AG04450 (cell line): ENCODE data around the gene IKBKE. TPM values are rescaled to one million over a fixed set of nuclear protein-coding genes. Genes with fewer than 3 reads are reported as not detected.
A peak's percentile ranks its signal among the peaks of the same experiment; 100 is the strongest.

Experiments
- CTCF ChIA-PET: fragments of 300-600, 350-600 bp; formaldehyde crosslinking; extraction: SDS; loops from one replicate; lab custom pipeline; 2022; ENCODE audit warnings: antibody characterized with exemption, inconsistent platforms; lab: Charles Lee
- POLR2A ChIA-PET: fragments of 350-600 bp; formaldehyde crosslinking; extraction: SDS; loops from one replicate; lab custom pipeline; 2021; ENCODE audit warnings: antibody characterized with exemption, inconsistent platforms; lab: Yijun Ruan, JAX
- DNase-seq: peaks from one replicate; pipeline ENCODE4 v3.0.0-alpha.2; 2011; ENCODE audit warnings: low read depth, low spot score
- H3K27ac ChIP-seq: one replicate; pipeline ENCODE4 v1.5.1; 2012; ENCODE audit warnings: low read depth, low read length, control low read depth
- H3K27me3 ChIP-seq: one replicate; pipeline ENCODE4 v1.6.0; 2012; ENCODE audit warnings: low read length; ENCODE audit not compliant: control insufficient read depth, insufficient read depth
- H3K4me3 ChIP-seq: 2 replicates; pipeline ENCODE4 v1.5.1; 2011; ENCODE audit warnings: mild to moderate bottlenecking, low read depth, low read length, control low read depth
- H3K9me3 ChIP-seq: 2 replicates; pipeline ENCODE4 v1.5.1; 2012; ENCODE audit warnings: low read length; ENCODE audit not compliant: control insufficient read depth, insufficient read depth
- polyA plus RNA-seq: library from polyadenylated mRNA; depleted of rRNA; stranded (reverse); fragments of >200 nt; gene quantifications from 2 replicates; pipeline ENCODE4 v1.2.3, GENCODE V29; 2011
- TF ChIP-seq, protein P1 (sequence below): IDR thresholded peaks from 2 replicates; pipeline ENCODE4 v1.5.1; 2011; ENCODE audit warnings: low read depth, low read length, control low read depth, inconsistent platforms

Gene IKBKE
- polyA plus RNA-seq, 1 experiment, result 20.8 TPM

DNA sequence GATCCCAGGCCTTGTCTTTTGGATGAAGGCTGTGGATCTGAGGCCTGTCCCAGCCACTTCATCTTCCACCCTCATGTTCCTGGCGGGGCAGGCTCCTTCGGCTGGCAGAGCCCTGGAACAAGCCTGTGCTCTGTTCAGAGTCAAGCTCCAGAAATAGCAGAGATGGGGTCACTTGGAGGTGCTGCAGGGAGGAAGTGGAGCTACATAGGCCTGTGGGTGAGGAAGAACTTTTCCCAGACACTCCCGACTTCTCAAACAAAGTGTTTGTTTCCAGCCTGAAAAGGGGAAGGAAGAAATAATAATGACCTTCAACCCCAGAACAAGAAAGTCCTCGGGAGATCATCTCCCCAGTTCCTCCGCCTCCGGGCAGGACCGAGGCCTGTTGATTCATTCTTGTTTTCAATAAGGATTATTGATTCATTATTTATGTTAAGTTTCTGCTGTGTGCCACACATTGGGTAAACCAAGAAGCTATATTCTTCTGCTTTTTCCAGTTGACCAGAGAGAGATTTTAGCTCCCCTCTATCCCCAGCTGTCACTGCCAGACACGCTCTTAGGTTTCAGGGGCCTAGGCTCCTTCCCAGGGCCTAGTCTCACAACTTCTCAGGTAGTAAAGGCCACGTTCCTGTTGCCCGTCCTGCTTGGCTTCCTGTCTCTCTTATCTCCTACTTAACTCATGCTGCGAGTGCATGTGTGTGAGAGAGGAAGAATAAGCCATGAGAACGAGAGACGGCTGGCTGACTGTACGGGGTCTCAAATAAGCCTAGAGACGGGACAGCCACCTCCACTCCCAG lies 16.9 kb downstream of the IKBKE start:
- CTCF ChIA-PET, result interaction anchor here (0.6 to 0.9 kb wide), 3 partner anchors 14 to 261 kb away, joined by 3 read pairs; no protein-coding TSS in a partner anchor

DNA sequence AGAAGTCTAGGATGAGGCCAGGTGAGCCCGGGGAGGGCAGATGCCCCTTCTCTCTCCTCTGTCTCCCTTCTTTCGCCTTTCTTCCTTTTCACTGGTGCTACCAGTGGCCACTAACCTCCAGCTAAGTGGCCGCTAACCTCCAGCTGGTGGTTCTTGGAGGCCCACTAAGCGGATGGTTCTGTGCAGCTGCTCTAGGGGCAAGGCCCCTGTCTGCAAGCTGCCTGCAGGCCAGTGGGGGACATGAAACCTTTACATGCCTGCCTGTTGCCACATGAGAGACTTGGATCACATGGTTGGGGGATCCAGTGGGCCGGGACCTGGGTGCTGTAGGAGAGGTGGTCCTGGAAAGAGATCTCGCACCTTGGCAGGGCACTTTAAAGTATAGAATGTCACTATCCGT lies 17.7 kb downstream of the IKBKE start:
- TF ChIP-seq, protein P1, sequence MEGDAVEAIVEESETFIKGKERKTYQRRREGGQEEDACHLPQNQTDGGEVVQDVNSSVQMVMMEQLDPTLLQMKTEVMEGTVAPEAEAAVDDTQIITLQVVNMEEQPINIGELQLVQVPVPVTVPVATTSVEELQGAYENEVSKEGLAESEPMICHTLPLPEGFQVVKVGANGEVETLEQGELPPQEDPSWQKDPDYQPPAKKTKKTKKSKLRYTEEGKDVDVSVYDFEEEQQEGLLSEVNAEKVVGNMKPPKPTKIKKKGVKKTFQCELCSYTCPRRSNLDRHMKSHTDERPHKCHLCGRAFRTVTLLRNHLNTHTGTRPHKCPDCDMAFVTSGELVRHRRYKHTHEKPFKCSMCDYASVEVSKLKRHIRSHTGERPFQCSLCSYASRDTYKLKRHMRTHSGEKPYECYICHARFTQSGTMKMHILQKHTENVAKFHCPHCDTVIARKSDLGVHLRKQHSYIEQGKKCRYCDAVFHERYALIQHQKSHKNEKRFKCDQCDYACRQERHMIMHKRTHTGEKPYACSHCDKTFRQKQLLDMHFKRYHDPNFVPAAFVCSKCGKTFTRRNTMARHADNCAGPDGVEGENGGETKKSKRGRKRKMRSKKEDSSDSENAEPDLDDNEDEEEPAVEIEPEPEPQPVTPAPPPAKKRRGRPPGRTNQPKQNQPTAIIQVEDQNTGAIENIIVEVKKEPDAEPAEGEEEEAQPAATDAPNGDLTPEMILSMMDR, result no peak
- no peak for DNase-seq
- Histone ChIP-seq H3K27ac (no peak overlapping the region), H3K9me3 (no peaks in the 10 kb centered on the region; the same call in 1 of the 2 replicates), H3K27me3 (no peaks in the 10 kb centered on the region), H3K4me3 (no peak overlapping the region)
- ChIA-PET POLR2A (no interaction called here), CTCF (interaction anchor here (0.9 to 4.3 kb wide), 2 partner anchors 95 to 177 kb away, joined by 3 to 53 read pairs; no protein-coding TSS in a partner anchor)

More for the DNA sequence above, 16.9 kb downstream of the IKBKE start:
- Histone ChIP-seq H3K27me3 (no peaks in the 10 kb centered on the region), H3K4me3 (no peak overlapping the region), H3K27ac (no peak overlapping the region), H3K9me3 (no peaks in the 10 kb centered on the region; the same call in 1 of the 2 replicates)
- TF ChIP-seq, protein P1, result no peak
- POLR2A ChIA-PET, result no interaction called here
- no peak for DNase-seq

DNA sequence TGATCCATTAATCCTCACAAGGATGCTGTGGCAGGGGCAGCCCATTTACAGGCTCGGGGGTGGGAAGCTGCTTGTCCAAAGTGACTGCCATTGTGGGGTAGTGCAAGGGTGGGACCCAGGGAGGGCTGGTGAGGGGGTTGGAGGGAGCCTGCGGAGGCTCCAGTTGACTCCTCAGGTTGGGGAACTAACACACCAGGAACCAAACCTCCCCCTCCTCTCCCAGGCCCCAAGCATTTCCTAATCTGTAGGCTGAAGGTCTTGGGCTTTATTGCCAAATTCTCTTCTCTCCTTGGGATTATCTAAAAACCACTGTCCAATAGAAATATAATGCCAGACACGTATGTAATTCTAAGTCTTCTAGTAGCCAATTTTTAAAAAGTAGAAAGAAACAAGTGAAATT lies 18.2 kb downstream of the IKBKE start:
- TF ChIP-seq, protein P1, result no peak
- CTCF ChIA-PET, result interaction anchor here (4.3 to 4.7 kb wide), 2 partner anchors 96 to 176 kb away, joined by 53 to 86 read pairs; no protein-coding TSS in a partner anchor
- Histone ChIP-seq H3K4me3 (no peak overlapping the region), H3K27me3 (no peaks in the 10 kb centered on the region), H3K9me3 (no peaks in the 10 kb centered on the region), H3K27ac (no peak overlapping the region)
- no peak for DNase-seq
- POLR2A ChIA-PET, result no interaction called here

DNA sequence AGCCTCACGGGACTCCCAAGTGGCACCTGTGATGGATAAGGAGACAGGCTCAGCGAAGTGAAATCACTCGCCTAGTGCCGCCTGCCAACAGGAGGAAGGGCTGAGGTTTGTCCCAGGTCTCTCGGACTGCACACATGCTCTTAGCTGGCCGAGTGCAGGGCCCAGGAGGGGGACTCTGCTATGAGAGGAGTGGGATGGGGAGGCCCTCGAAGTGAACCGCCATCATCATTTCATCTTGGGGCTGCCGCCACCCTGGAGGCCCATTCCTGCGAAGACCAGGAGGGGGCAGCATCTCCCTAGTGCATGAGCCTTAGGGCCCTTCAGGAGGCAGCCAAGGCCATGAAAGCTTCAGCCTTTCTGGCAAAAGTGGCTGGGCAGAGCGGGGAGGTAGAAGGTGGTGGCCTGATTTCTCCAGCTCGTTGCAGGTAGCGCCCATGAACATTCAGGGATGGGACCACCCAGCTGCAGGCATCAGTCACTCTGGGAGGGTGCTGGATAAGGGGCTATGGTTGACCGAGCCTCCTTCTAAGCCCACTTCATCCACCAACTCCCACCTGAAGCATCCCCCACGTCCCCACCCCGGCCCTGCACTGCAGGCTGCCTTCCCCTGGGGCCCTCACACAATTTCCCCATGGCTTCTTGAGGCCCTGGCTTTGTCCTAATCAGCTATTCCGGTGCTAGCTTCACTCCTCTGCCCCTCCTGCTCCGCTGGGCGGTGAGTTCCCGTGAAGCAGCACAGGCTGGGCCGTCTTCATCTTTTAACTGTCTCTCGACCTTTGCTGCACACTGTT lies 19.9 kb downstream of the IKBKE start:
- H3K27me3 ChIP-seq, result no peaks in the 10 kb centered on the region
- CTCF ChIA-PET, result interaction anchor here (0.7 to 4.7 kb wide), 44 partner anchors 8 to 1009 kb away, joined by 3 to 86 read pairs (median 4); partner anchors contain the start of genes DYRK3, EIF2D, IKBKE and RASSF5
- H3K4me3 ChIP-seq, result no peak overlapping the region
- H3K27ac ChIP-seq, result no peak overlapping the region
- POLR2A ChIA-PET, result interaction anchor here (0.8 kb wide), 1 partner anchor 17 kb away, joined by 3 read pairs; the partner anchor contains the start of gene RASSF5
- H3K9me3 ChIP-seq, result no peaks in the 10 kb centered on the region
- TF ChIP-seq, protein P1, result peak; percentile 99
- DNase-seq, result no peak
